GM19452 (cell line): ENCODE measurements around the gene OR4D5.

Experiments
- ATAC-seq: cut with Tn5 transposase; IDR thresholded peaks from one replicate; pipeline ENCODE4 v1.9.1; 2021; ENCODE audit not compliant: unreplicated experiment

The OR4D5 gene

GRCh38 chr11:123939317-123939716, at the start of gene OR4D5:
Gene OR4D5, plus strand, starts transcription at chr11:123939617. Its CDS starts 0 bp downstream, at chr11:123939617.
- ATAC-seq, result no peak

- no peak for ATAC-seq
Observed at GRCh38 chr11:123892031-123892430, 47.4 kb upstream of the OR4D5 start.

GRCh38 chr11:123899792-123900191, 39.6 kb upstream of the OR4D5 start:
- no peak for ATAC-seq

- no peak for ATAC-seq
Observed at GRCh38 chr11:123901867-123902266, 37.5 kb upstream of the OR4D5 start, which contains the start of gene OR8D4. Gene OR8D4, plus strand, starts transcription at chr11:123902167. Its CDS starts 4,265 bp downstream, at chr11:123906432.

- ATAC-seq, result peak; percentile 73
Observed at GRCh38 chr11:123903932-123904331, 35.5 kb upstream of the OR4D5 start.

GRCh38 chr11:123904932-123905331, 34.5 kb upstream of the OR4D5 start:
- ATAC-seq, result no peak

GRCh38 chr11:123905826-123906225, 33.6 kb upstream of the OR4D5 start:
- ATAC-seq, result no peak

GRCh38 chr11:123920943-123921342, 18.5 kb upstream of the OR4D5 start:
- no peak for ATAC-seq

- ATAC-seq, result no peak
Observed at GRCh38 chr11:123924027-123924426, 15.4 kb upstream of the OR4D5 start.

GRCh38 chr11:123942413-123942812, 3.0 kb downstream of the OR4D5 start:
- ATAC-seq, result no peak

- no peak for ATAC-seq
Observed at GRCh38 chr11:123943738-123944137, 4.3 kb downstream of the OR4D5 start, which contains the start of gene OR6T1. Gene OR6T1, minus strand, starts transcription at chr11:123943838. Its CDS starts 0 bp downstream, at chr11:123943838.

GRCh38 chr11:123945132-123945531, 5.7 kb downstream of the OR4D5 start:
- no peak for ATAC-seq

GRCh38 chr11:123956752-123957151, 17.3 kb downstream of the OR4D5 start:
- no peak for ATAC-seq

GRCh38 chr11:123973816-123974215, 34.4 kb downstream of the OR4D5 start:
- no peak for ATAC-seq

- no peak for ATAC-seq
Observed at GRCh38 chr11:123976770-123977560, 37.5 kb downstream of the OR4D5 start.

GRCh38 chr11:123977731-123978347, 38.4 kb downstream of the OR4D5 start, which contains the start of gene OR10S1:
Gene OR10S1, minus strand, starts transcription at chr11:123977781. Its CDS starts 117 bp downstream, at chr11:123977664.
- ATAC-seq, result no peak

GRCh38 chr11:123979311-123979710, 39.9 kb downstream of the OR4D5 start:
- ATAC-seq, result no peak
